Uterus (tissue), 4 donors: ENCODE data around the gene COL4A6. TPM values are rescaled to one million over a fixed set of nuclear protein-coding genes. Genes with fewer than 3 reads are reported as not detected.

ENCODE experiments used
- DNase-seq, 2 donors: peaks; one replicate each; pipeline ENCODE4 v3.0.0-alpha.2; 2019 to 2020
- H3K27ac ChIP-seq, 2 donors: fragments of 200-600 bp; sonication (generic); 1 replicate in 1 of 2; 2 replicates in 1 of 2; pipeline ENCODE4 v1.5.1; 2016 to 2018
- H3K27me3 ChIP-seq, 2 donors: fragments of 200-600 bp; sonication (generic); one replicate each; pipeline ENCODE4 v1.5.1; 2018 to 2019; ENCODE audit warnings: control low read depth in 1 of 2
- H3K36me3 ChIP-seq, 2 donors: fragments of 200-600 bp; sonication (generic); one replicate each; pipeline ENCODE4 v1.5.1; 2019; ENCODE audit warnings: control low read depth in 1 of 2
- H3K4me1 ChIP-seq, 2 donors: fragments of 200-600 bp; sonication (generic); one replicate each; pipeline ENCODE4 v1.5.1; 2018 to 2019; ENCODE audit warnings: control low read depth in 1 of 2
- H3K4me3 ChIP-seq, 2 donors: fragments of 200-600 bp; sonication (generic); 1 replicate in 1 of 2; 2 replicates in 1 of 2; pipeline ENCODE4 v1.5.1; 2018 to 2019; ENCODE audit warnings: mild to moderate bottlenecking in 1 of 2
- H3K9me3 ChIP-seq, 2 donors: fragments of 200-600 bp; sonication (generic); one replicate each; pipeline ENCODE4 v1.5.1; 2019; ENCODE audit warnings: control low read depth in 1 of 2
- CTCF ChIP-seq, 4 experiments: fragments of 200-600 bp in 2 of 4; fragments of 450-650 bp in 2 of 4; sonication (generic) in 2 of 4; IDR thresholded peaks; one replicate each; pipeline ENCODE4 v1.5.1; 2016 to 2019; ENCODE audit warnings: antibody characterized with exemption in 4 of 4, mild to moderate bottlenecking in 2 of 4, moderate library complexity in 1 of 4
- POLR2A ChIP-seq, 2 donors: fragments of 450-650 bp; IDR thresholded peaks; one replicate each; pipeline ENCODE4 v1.6.1; 2016; ENCODE audit warnings: antibody characterized with exemption in 2 of 2, mild to moderate bottlenecking in 1 of 2, moderate library complexity in 1 of 2
- intact Hi-C: fragments of 100-400 bp; cut with DNase I; formaldehyde crosslinking; loops from one replicate; pipeline ENCODE4 v1.15.1; 2023; ENCODE audit warnings: low total_unique reads
- total RNA-seq, 4 donors: library from RNA; depleted of rRNA in 3 of 4; stranded (reverse); fragments of >200 nt in 3 of 4; gene quantifications; one replicate each; pipeline versions ENCODE4 v1.1.0 to v1.2.4, GENCODE V29; 2014 to 2023
- donor health status: DM: yes; HTN: yes; CAD: no.

Gene COL4A6
- total RNA-seq, 4 donors from 2014 or later, result 0.88 to 113 (median 42.9) TPM

- no peak for DNase-seq
- TF ChIP-seq POLR2A (IDR thresholded peaks at IDR 0.05) (no peak), CTCF (IDR thresholded peaks at IDR 0.05) (no peak)
- Histone ChIP-seq H3K36me3 (no peaks in the 10 kb centered on the region), H3K9me3 (no peaks in the 10 kb centered on the region), H3K27ac (no peak overlapping the region), H3K4me3 (no peak overlapping the region), H3K27me3 (no peaks in the 10 kb centered on the region), H3K4me1 (no peaks in the 10 kb centered on the region)
- intact Hi-C loops, result no loop called here
Measured at GRCh38 chrX:108412783-108413182, 25.4 kb downstream of the COL4A6 start.

- no peak for DNase-seq
- Histone ChIP-seq H3K27me3 (peaks cover 0 to 1% of the 10 kb centered on the region in 2 donors), H3K4me3 (no peak overlapping the region), H3K4me1 (no peaks in the 10 kb centered on the region), H3K9me3 (no peaks in the 10 kb centered on the region), H3K27ac (no peak overlapping the region), H3K36me3 (no peaks in the 10 kb centered on the region)
- TF ChIP-seq CTCF (IDR thresholded peaks at IDR 0.05), result no peak
- TF ChIP-seq POLR2A (IDR thresholded peaks at IDR 0.05), result no peak
- intact Hi-C loops, result no loop called here
Measured at GRCh38 chrX:108399418-108400165, 38.6 kb downstream of the COL4A6 start.

GRCh38 chrX:108397627-108398391 is 40.4 kb downstream of the COL4A6 start:
- Histone ChIP-seq H3K9me3 (no peaks in the 10 kb centered on the region), H3K4me3 (no peak overlapping the region), H3K27ac (no peak overlapping the region), H3K4me1 (no peaks in the 10 kb centered on the region), H3K36me3 (no peaks in the 10 kb centered on the region), H3K27me3 (no peaks in the 10 kb centered on the region)
- TF ChIP-seq POLR2A (IDR thresholded peaks at IDR 0.05) (no peak), CTCF (IDR thresholded peaks at IDR 0.05) (no peak)
- DNase-seq, result no peak
- intact Hi-C loops, result no loop called here

- Histone ChIP-seq H3K4me3 (no peak overlapping the region), H3K9me3 (no peaks in the 10 kb centered on the region), H3K4me1 (no peaks in the 10 kb centered on the region), H3K27ac (no peak overlapping the region), H3K27me3 (no peaks in the 10 kb centered on the region), H3K36me3 (no peaks in the 10 kb centered on the region)
- DNase-seq, result no peak
- intact Hi-C loops, result no loop called here
- no peak for TF ChIP-seq CTCF (IDR thresholded peaks at IDR 0.05)
- TF ChIP-seq POLR2A (IDR thresholded peaks at IDR 0.05), result no peak
Measured at GRCh38 chrX:108396986-108397385, 41.2 kb downstream of the COL4A6 start.
